ENCODE measurements around the gene WDR81. TPM values are rescaled to one million over a fixed set of nuclear protein-coding genes. Genes with fewer than 3 reads are reported as not detected.

Gene WDR81
- total RNA-seq (2022; extraction: Qiagen RNA extraction): 20.2 to 32.5 TPM (median 29.9 TPM) in 5 replicates

GRCh38 chr17:1724351-1724868 lies at the start of gene WDR81:
TSS of gene WDR81 (plus strand) at chr17:1724704. CDS start at chr17:1724960, 256 bp downstream.

GRCh38 chr17:1684378-1685189 lies 39.9 kb upstream of the WDR81 start, which contains the start of gene PRPF8:
TSS of gene PRPF8 (minus strand) at chr17:1684867. CDS start at chr17:1684571, 296 bp downstream.

GRCh38 chr17:1709971-1710806 lies 14.3 kb upstream of the WDR81 start, which contains the start of gene TLCD2:
TSS of gene TLCD2 (minus strand) at chr17:1710377. CDS start at chr17:1710242, 135 bp downstream.

DNA sequence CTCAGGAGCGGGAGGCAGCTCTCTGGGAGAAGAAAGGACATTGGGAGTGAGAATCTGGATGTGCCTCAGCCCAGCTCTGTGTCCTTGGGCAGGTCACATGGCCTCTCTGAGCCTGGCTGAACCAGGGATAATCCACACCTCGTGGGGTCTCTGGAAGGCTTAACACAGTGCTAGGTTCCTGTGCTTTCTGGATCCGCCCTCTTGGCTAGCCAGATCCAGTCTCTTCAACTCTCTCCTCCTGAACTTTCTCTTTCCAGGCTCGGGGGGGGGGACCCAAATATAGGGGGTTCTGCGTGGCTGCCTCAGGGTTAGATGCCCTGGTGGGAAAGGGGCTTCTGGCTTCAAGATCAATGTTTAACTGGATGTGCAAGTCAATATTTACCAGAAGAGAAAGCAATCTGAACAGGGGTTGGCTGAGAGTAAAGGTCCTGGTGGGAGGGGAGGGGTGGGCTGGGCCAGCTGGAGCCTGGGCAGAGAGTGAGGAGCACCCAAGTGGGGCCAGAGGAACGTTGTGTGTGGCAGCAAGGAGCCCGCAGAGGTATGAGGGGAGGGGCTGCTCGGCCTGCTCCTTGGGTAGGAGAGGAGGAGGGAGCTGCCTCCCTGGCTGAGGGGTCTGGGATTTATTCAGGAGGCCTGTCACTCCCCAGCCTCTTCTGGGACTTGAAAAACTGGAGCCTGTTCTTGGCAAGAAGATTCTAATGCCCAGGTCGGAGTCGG lies 18.0 kb downstream of the WDR81 start, which contains the start of gene SERPINF2:
Gene SERPINF2 (plus strand): TSS at position 501 of the 717 bp plus-strand sequence. CDS start 2,125 bp downstream, outside the sequence.

Other genes starting within 250 kb of the WDR81 start
- 96.3 to 150 TPM (median 146 TPM) in 5 replicates for gene MYO1C, start 232.0 kb upstream of the WDR81 start, total RNA-seq (2022; extraction: Qiagen RNA extraction)
- 24.1 to 28.0 TPM (median 26.6 TPM) in 5 replicates for gene INPP5K, start 208.1 kb upstream of the WDR81 start, total RNA-seq (2022; extraction: Qiagen RNA extraction)
- gene PITPNA, start 161.9 kb upstream of the WDR81 start, total RNA-seq (2022; extraction: Qiagen RNA extraction): 68.4 to 80.3 TPM (median 74.6 TPM) in 5 replicates
- 4.1 to 6.5 TPM (median 5.4 TPM) in 5 replicates for gene SLC43A2, start 95.9 kb upstream of the WDR81 start, total RNA-seq (2022; extraction: Qiagen RNA extraction)
- 0.14 to 0.29 TPM (median 0.21 TPM) in 5 replicates for gene SCARF1, start 79.0 kb upstream of the WDR81 start, total RNA-seq (2022; extraction: Qiagen RNA extraction)
- gene RILP, start 74.8 kb upstream of the WDR81 start, total RNA-seq (2022; extraction: Qiagen RNA extraction): 12.3 to 16.3 TPM (median 15.4 TPM) in 5 replicates
- 255 to 267 TPM (median 262 TPM) in 5 replicates for gene PRPF8, start 39.8 kb upstream of the WDR81 start, total RNA-seq (2022; extraction: Qiagen RNA extraction)
- 1.5 to 2.8 TPM (median 2.2 TPM) in 5 replicates for gene TLCD2, start 14.3 kb upstream of the WDR81 start, total RNA-seq (2022; extraction: Qiagen RNA extraction)
- 3.8 to 4.6 TPM (median 4.2 TPM) in 5 replicates for gene SERPINF2, start 18.2 kb downstream of the WDR81 start, total RNA-seq (2022; extraction: Qiagen RNA extraction)
- gene SERPINF1, start 37.4 kb downstream of the WDR81 start, total RNA-seq (2022; extraction: Qiagen RNA extraction): 1.5 to 2.7 TPM (median 2.5 TPM) in 5 replicates
- 7.8 to 10.3 TPM (median 9.8 TPM) in 5 replicates for gene SMYD4, start 105.2 kb downstream of the WDR81 start, total RNA-seq (2022; extraction: Qiagen RNA extraction)
- 60.0 to 82.3 TPM (median 70.3 TPM) in 5 replicates for gene RPA1, start 105.3 kb downstream of the WDR81 start, total RNA-seq (2022; extraction: Qiagen RNA extraction)